Osteocyte (in vitro differentiated cells): ENCODE results near the gene PCDHA1. TPM values are rescaled to one million over a fixed set of nuclear protein-coding genes. Genes with fewer than 3 reads are reported as not detected.

Experiments used
- DNase-seq: peaks from one replicate; pipeline ENCODE4 v3.0.0; 2021; ENCODE audit warnings: mixed read lengths; ENCODE audit not compliant: unreplicated experiment; ENCODE audit errors: extremely low spot score
- H3K27ac Mint-ChIP-seq: one replicate; pipeline ENCODE4 v1.8.0; 2021; ENCODE audit warnings: mild to moderate bottlenecking, mixed read lengths; ENCODE audit not compliant: unreplicated experiment
- H3K27me3 Mint-ChIP-seq: one replicate; pipeline ENCODE4 v1.8.0; 2021; ENCODE audit warnings: mixed read lengths; ENCODE audit not compliant: unreplicated experiment
- H3K36me3 Mint-ChIP-seq: one replicate; pipeline ENCODE4 v1.8.0; 2021; ENCODE audit warnings: mixed read lengths; ENCODE audit not compliant: unreplicated experiment
- H3K4me1 Mint-ChIP-seq: one replicate; pipeline ENCODE4 v1.8.0; 2021; ENCODE audit warnings: mixed read lengths; ENCODE audit not compliant: unreplicated experiment
- H3K4me3 Mint-ChIP-seq: one replicate; pipeline ENCODE4 v1.8.0; 2021; ENCODE audit warnings: mild to moderate bottlenecking, moderate library complexity, mixed read lengths; ENCODE audit not compliant: unreplicated experiment
- H3K9me3 Mint-ChIP-seq: one replicate; pipeline ENCODE4 v1.8.0; 2021; ENCODE audit warnings: mixed read lengths; ENCODE audit not compliant: unreplicated experiment
- CTCF ChIP-seq: fragments of 200-600 bp; sonication (generic); IDR thresholded peaks from 2 replicates; pipeline ENCODE4 v1.5.0; 2021; ENCODE audit warnings: antibody characterized with exemption, mild to moderate bottlenecking, moderate library complexity
- total RNA-seq: library from RNA; stranded (reverse); gene quantifications from 2 replicates; pipeline ENCODE4 v1.2.1, GENCODE V29; 2021

PCDHA1 gene
- total RNA-seq, 1 donor from 2014 or later, result not detected

DNA sequence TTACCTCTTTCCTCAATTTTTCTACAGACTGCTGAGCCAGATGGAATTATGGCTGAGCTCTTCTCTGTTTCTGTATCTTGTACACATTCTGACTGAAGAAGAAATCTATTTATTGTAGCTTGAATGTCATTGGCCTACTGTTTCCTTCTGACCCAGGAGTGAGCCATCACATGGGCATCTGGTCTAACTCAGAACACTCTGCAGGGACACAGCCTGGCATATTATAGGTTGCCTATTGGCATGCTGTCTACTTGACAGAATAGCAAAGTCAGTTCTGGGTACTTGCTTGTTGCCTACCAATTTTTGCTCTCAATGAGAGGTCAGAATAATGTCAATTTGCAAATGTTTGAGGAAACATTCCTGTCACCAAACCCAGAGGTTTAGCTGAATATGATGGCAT, 187.6 kb downstream of the PCDHA1 start:
- no peak for DNase-seq
- Mint-ChIP-seq H3K4me1 (peaks cover 4% of the 10 kb centered on the region), H3K36me3 (no peaks in the 10 kb centered on the region), H3K4me3 (no peak overlapping the region), H3K27ac (no peak overlapping the region), H3K27me3 (no peaks in the 10 kb centered on the region), H3K9me3 (no peaks in the 10 kb centered on the region)
- TF ChIP-seq CTCF, result no peak

GRCh38 chr5:140977003-140977402, 191.1 kb downstream of the PCDHA1 start:
- Mint-ChIP-seq H3K36me3 (no peaks in the 10 kb centered on the region), H3K9me3 (no peaks in the 10 kb centered on the region), H3K27me3 (no peaks in the 10 kb centered on the region), H3K4me3 (no peak overlapping the region), H3K4me1 (peaks cover 4% of the 10 kb centered on the region), H3K27ac (peak overlapping the region; percentile 8)
- no peak for TF ChIP-seq CTCF
- DNase-seq, result no peak

DNA sequence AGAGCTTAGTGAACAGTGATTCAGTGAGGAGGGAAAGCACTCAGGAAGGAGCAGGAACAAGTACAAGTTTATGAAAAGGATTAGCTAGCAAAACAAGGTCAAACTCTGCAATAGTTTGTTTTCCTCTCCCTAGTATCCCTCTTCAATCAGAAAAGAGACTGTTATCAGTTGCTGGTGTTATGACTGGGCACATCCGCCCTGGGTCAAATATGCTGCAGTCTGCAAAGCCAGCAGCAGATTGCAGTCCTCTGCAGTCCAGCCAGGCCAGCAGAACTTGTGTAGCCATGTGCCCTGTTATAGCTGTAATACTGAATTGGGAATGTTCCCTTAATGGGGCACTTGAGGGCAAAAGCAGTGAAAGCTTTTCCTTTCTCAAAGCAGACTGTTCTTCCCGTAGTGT, 192.3 kb downstream of the PCDHA1 start:
- peaks cover 2% of the 10 kb centered on the region for H3K36me3 Mint-ChIP-seq
- TF ChIP-seq CTCF, result no peak
- no peaks in the 10 kb centered on the region for H3K27me3 Mint-ChIP-seq
- no peak overlapping the region for H3K27ac Mint-ChIP-seq
- no peak overlapping the region for H3K4me3 Mint-ChIP-seq
- no peak for DNase-seq
- peaks cover 4% of the 10 kb centered on the region for H3K4me1 Mint-ChIP-seq
- no peaks in the 10 kb centered on the region for H3K9me3 Mint-ChIP-seq

DNA sequence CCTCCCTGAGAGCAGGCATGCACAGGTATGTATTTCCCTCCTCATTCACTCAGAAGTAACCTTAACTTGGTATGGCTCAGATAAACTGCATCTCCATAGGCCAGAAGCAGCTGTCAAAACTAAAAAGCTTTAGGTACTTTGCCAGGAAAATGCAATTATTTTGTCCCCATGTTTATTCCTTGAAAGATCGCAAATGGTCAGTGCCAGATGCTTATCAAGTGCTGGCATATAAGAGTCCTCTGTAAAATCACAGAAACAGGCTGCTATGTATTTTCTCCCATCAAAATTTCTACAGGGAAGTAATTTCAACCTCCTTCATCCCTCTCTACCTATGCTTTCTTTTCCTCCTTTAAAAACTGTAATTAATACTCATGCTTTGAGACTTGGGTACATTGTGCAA, 193.0 kb downstream of the PCDHA1 start:
- DNase-seq, result no peak
- Mint-ChIP-seq H3K27ac (no peak overlapping the region), H3K9me3 (no peaks in the 10 kb centered on the region), H3K4me1 (peaks cover 4% of the 10 kb centered on the region), H3K36me3 (peaks cover 2% of the 10 kb centered on the region), H3K27me3 (no peaks in the 10 kb centered on the region), H3K4me3 (no peak overlapping the region)
- TF ChIP-seq CTCF, result no peak

DNA sequence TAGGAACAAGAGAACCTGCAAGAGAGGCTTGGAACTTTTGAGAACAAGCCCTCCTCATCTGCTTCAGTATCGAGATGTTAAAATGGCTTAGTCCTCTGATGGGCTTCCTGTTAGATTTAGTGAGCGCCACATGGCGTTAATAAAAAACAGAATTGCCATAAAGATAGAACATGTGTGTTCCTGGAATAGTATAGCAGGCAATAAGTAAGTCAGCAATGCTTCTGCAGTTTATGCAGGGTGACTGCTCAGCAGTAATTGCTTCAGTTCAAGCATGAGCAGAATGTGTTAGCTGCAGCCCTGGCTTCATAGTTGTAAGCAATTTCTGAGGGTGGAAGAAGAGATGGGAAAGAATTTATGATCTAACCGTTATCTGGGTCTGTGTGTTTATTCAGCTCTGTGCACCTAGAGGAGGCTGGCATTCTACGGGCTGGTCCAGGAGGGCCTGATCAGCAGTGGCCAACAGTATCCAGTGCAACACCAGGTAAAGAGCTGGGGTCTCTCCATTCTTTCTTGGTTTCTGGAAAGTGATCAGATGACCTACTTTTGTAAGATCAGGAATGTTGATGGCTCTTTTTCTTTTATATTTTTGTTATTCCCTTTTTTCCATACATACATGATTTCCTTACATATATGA, 196.3 kb downstream of the PCDHA1 start:
- Mint-ChIP-seq H3K9me3 (no peaks in the 10 kb centered on the region), H3K27me3 (no peaks in the 10 kb centered on the region), H3K4me3 (no peak overlapping the region), H3K4me1 (peaks cover 14% of the 10 kb centered on the region), H3K27ac (no peak overlapping the region), H3K36me3 (peaks cover 2% of the 10 kb centered on the region)
- no peak for TF ChIP-seq CTCF
- no peak for DNase-seq
